ENCODE measurements around the gene PDE1C. TPM values are rescaled to one million over a fixed set of nuclear protein-coding genes. Genes with fewer than 3 reads are reported as not detected.

Gene PDE1C
- total RNA-seq, 8 experiments from 2014 or later = 0.49 to 140 (median 19.3) TPM

DNA sequence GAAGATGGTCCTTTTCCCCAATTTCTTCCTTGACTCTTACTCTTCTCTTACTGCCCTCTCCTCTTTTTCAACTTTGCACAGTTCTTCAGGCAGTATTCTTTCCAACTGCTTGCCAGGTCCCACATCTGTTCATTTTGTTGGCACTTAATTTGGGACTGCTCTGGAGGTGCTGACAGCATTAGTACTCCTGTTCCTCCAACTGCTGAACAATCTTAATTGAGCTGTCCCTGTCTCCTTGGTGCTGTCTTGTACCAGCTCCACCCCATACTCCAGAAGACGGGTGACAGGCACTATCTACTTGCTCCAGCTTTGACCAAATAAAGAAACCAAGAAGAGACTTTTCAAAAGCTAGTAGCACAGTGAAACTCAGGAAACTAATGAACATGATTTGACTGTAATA is 160.0 kb downstream of the PDE1C start:
- peak in 3 of 8 experiments; percentile 88 to 90 (median 89) for ATAC-seq (replicated peaks in 6 of 8)
- Histone ChIP-seq H3K4me3 (no peak overlapping the region), H3K27ac (no peak overlapping the region), H3K4me1 (replicated peaks in 1 of 2) (peaks cover 7 to 12% of the 10 kb centered on the region in 2 donors)
- WGBS, 10 experiments = 20 to 100% (median 70%) methylated on average over 1 of the region's 1 CpG; no CpG with 5 or more reads in 6 of the 10 experiments
- in situ Hi-C loops (cut with MboI; ENCODE audit: low pct_unique_long_range_greater_than_20kb in 2 of 9, low sequenced_read_pairs in 9 of 9, unreplicated experiment in 9 of 9) = no loop called here

GRCh38 chr7:31906479-31907171 is 163.6 kb downstream of the PDE1C start:
- no peak for ATAC-seq (replicated peaks in 6 of 8)

DNA sequence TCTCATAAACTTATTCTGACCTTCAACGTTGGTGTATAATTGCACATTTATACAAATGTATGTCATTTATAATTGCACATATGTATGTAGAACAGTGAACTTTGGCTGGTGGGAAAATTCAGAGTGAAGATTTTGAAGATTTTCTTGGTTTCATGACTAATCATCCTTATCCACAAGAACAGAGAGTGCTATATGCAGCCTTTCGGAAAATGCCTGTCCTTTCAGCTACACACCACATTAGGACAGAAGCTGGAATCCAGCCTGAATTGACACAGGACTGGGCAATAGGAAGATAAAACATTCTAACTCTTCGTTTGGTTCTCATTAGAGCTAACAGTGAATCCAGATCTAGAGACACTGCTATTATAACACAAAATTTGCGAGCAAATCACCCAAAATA is 166.2 kb downstream of the PDE1C start:
- peak in 4 of 8 experiments; percentile 21 to 89 (median 82) for ATAC-seq (replicated peaks in 6 of 8)
- in situ Hi-C loops (cut with MboI; ENCODE audit: low pct_unique_long_range_greater_than_20kb in 2 of 9, low sequenced_read_pairs in 9 of 9, unreplicated experiment in 9 of 9) = no loop called here
- Histone ChIP-seq H3K4me1 (replicated peaks in 1 of 2) (no peaks in the 10 kb centered on the region), H3K27ac (no peak overlapping the region), H3K4me3 (no peak overlapping the region)
- WGBS, 10 experiments = 0 to 89% (median 78%) methylated on average over 1 to 4 of the region's 4 CpGs

More at GRCh38 chr7:31906479-31907171, 163.6 kb downstream of the PDE1C start:
- Histone ChIP-seq H3K4me3 (no peak overlapping the region), H3K27ac (no peak overlapping the region), H3K4me1 (replicated peaks in 1 of 2) (no peaks in the 10 kb centered on the region)
- in situ Hi-C loops (cut with MboI; ENCODE audit: low pct_unique_long_range_greater_than_20kb in 2 of 9, low sequenced_read_pairs in 9 of 9, unreplicated experiment in 9 of 9) = no loop called here
- WGBS, 10 experiments = 21 to 97% (median 87%) methylated on average over 1 to 5 of the region's 5 CpGs

DNA sequence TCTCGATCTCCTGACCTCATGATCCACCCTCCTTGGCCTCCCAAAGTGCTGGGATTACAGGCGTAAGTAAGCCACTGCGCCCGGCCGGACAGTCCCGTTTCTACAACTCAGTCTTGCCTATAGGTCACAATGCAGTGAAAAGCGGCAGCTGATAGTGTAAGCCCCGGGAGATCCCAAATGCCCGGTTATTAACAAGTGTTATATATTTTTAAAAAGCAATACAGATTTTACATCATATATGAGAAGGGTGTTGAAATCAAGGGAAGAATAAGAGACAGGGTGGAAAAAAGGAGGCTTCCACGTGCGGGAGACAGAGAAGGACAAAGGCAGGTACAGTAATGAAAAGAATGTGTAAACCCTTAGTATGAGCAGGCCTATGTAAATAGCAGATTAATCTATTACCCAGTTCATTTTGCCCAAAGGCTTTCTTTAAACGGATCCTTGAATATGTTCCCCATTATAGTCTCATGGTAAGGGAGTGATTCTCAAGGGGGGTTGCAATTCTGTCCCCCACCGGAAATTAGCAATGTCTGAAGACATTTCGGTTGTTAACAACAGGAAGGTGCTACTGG is 170.8 kb downstream of the PDE1C start:
- 0 to 98% (median 31%) methylated on average over 2 to 12 of the region's 14 CpGs; no CpG with 5 or more reads in 1 of the 10 experiments for WGBS, 10 experiments
- no peak overlapping the region for H3K27ac ChIP-seq
- H3K4me3 ChIP-seq = no peak overlapping the region
- peak in 1 of 8 experiments; percentile 33 for ATAC-seq (replicated peaks in 6 of 8)
- in situ Hi-C loops (cut with MboI; ENCODE audit: low pct_unique_long_range_greater_than_20kb in 2 of 9, low sequenced_read_pairs in 9 of 9, unreplicated experiment in 9 of 9) = no loop called here
- peaks cover 0 to 7% of the 10 kb centered on the region in 2 donors for H3K4me1 ChIP-seq (replicated peaks in 1 of 2)

DNA sequence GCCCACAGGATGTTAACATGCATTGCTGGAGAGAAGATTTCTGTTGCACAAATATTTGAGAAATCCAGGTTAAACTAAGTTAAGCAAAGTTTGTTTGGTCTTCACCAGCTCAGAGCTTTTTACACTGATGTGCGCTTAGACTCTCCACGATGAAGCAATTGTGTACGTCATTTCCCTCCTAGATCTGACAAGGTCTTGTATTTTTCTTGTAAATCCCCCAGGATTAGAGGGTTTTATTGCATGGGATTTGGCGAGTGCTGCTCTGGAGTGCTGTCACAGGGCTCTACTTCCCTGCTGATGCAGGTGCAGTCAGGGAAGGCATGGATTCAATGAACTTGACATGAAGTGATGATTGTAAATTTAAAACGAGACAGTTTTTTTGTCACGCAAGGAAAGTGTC is 173.3 kb downstream of the PDE1C start:
- Histone ChIP-seq H3K4me3 (no peak overlapping the region), H3K27ac (no peak overlapping the region), H3K4me1 (replicated peaks in 1 of 2) (peaks cover 0 to 7% of the 10 kb centered on the region in 2 donors)
- in situ Hi-C loops (cut with MboI; ENCODE audit: low pct_unique_long_range_greater_than_20kb in 2 of 9, low sequenced_read_pairs in 9 of 9, unreplicated experiment in 9 of 9) = no loop called here
- ATAC-seq (replicated peaks in 6 of 8) = peak in 1 of 8 experiments; percentile 17
- WGBS, 10 experiments = 10 to 100% (median 68%) methylated on average over 1 to 6 of the region's 6 CpGs

GRCh38 chr7:31894308-31894707 is 175.9 kb downstream of the PDE1C start:
- Histone ChIP-seq H3K27ac (no peak overlapping the region), H3K4me3 (no peak overlapping the region), H3K4me1 (replicated peaks in 1 of 2) (peaks cover 0 to 7% of the 10 kb centered on the region in 2 donors)
- peak in 3 of 8 experiments; percentile 6 to 64 (median 25) for ATAC-seq (replicated peaks in 6 of 8)
- in situ Hi-C loops (cut with MboI; ENCODE audit: low pct_unique_long_range_greater_than_20kb in 2 of 9, low sequenced_read_pairs in 9 of 9, unreplicated experiment in 9 of 9) = no loop called here

DNA sequence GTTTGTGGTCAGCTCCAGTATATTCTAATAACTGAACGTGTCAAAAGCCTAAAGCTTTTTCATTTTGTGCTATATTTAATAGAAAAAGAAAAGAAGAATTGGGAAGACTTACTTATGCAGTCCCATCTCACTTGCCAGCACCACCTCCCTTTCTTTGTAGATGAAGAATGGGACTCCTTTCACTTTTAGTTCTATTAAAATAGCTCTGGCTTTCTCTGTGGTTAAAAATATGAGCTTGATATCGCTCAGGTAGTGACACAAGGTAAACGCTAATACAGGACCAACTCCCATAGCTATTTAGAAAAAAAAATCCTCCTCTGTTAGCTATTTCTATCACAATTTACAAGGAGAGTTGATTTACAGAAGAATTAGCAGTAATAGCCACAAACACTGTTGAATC is 176.8 kb downstream of the PDE1C start:
- Histone ChIP-seq H3K4me3 (no peak overlapping the region), H3K4me1 (replicated peaks in 1 of 2) (peaks cover 0 to 7% of the 10 kb centered on the region in 2 donors), H3K27ac (no peak overlapping the region)
- ATAC-seq (replicated peaks in 6 of 8) = no peak
- in situ Hi-C loops (cut with MboI; ENCODE audit: low pct_unique_long_range_greater_than_20kb in 2 of 9, low sequenced_read_pairs in 9 of 9, unreplicated experiment in 9 of 9) = no loop called here
- WGBS, 10 experiments = 0 to 90% (median 84%) methylated on average over 1 to 3 of the region's 3 CpGs; no CpG with 5 or more reads in 1 of the 10 experiments

- H3K27ac ChIP-seq = no peak overlapping the region
- in situ Hi-C loops (cut with MboI; ENCODE audit: low pct_unique_long_range_greater_than_20kb in 2 of 9, low sequenced_read_pairs in 9 of 9, unreplicated experiment in 9 of 9) = no loop called here
- no peak overlapping the region for H3K4me3 ChIP-seq
- peak in 3 of 8 experiments; percentile 52 to 61 (median 59) for ATAC-seq (replicated peaks in 6 of 8)
- 0 to 94% (median 73%) methylated on average over 1 to 3 of the region's 3 CpGs; no CpG with 5 or more reads in 1 of the 10 experiments for WGBS, 10 experiments
- H3K4me1 ChIP-seq (replicated peaks in 1 of 2) = peaks cover 0 to 4% of the 10 kb centered on the region in 2 donors
These were observed 177.9 kb downstream of the PDE1C start for GRCh38 chr7:31892099-31892829.

DNA sequence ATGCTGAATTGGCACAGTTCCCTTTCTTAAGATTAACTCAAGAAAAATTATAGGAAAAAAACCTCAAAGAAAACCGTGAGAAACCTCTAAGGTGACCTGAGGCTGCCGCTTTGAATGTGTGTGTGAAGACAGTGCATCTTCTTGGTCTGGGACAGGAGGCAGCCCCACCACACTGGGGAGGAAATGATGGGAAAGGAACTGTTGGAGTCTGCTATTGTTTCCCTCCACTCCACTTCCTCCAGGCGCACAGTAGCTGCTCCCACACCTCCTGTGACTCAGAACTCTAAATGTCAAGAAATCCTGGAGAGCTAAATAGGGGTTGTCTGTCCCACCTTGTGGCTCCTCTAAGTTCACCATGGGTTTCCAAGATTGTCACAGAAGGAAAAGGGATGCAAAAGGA is 179.4 kb downstream of the PDE1C start:
- Histone ChIP-seq H3K27ac (no peak overlapping the region), H3K4me1 (replicated peaks in 1 of 2) (no peaks in the 10 kb centered on the region), H3K4me3 (no peak overlapping the region)
- ATAC-seq (replicated peaks in 6 of 8) = no peak
- in situ Hi-C loops (cut with MboI; ENCODE audit: low pct_unique_long_range_greater_than_20kb in 2 of 9, low sequenced_read_pairs in 9 of 9, unreplicated experiment in 9 of 9) = no loop called here
- WGBS, 10 experiments = 0 to 100% (median 93%) methylated on average over 1 to 3 of the region's 3 CpGs; no CpG with 5 or more reads in 1 of the 10 experiments

DNA sequence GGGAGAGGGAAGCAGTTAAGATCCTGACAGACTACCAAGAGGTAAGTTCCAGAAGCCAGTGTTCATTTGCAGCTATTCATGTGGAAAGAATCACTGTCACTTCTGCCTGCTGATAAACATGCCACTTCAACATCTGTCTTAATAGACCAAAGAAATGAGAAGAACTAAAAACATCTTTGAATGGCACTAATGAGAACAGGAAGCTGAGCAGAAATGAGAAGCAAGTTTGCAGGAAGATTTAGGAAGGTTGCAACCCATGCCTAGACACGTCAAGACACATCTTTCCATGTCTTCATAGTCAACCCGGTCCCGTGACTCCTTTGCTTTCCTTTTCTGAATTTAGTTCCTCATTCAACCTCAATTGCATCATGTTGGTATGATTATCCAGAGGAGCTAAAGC is 180.0 kb downstream of the PDE1C start:
- Histone ChIP-seq H3K4me3 (no peak overlapping the region), H3K27ac (no peak overlapping the region), H3K4me1 (replicated peaks in 1 of 2) (no peaks in the 10 kb centered on the region)
- in situ Hi-C loops (cut with MboI; ENCODE audit: low pct_unique_long_range_greater_than_20kb in 2 of 9, low sequenced_read_pairs in 9 of 9, unreplicated experiment in 9 of 9) = no loop called here
- ATAC-seq (replicated peaks in 6 of 8) = no peak
- 23 to 100% (median 80%) methylated on average over 1 to 3 of the region's 3 CpGs; no CpG with 5 or more reads in 1 of the 10 experiments for WGBS, 10 experiments

GRCh38 chr7:31887006-31887405 is 183.2 kb downstream of the PDE1C start:
- 60 to 100% (median 100%) methylated on average over 1 to 2 of the region's 2 CpGs; no CpG with 5 or more reads in 2 of the 10 experiments for WGBS, 10 experiments
- Histone ChIP-seq H3K4me1 (replicated peaks in 1 of 2) (no peaks in the 10 kb centered on the region), H3K27ac (no peak overlapping the region), H3K4me3 (no peak overlapping the region)
- in situ Hi-C loops (cut with MboI; ENCODE audit: low pct_unique_long_range_greater_than_20kb in 2 of 9, low sequenced_read_pairs in 9 of 9, unreplicated experiment in 9 of 9) = no loop called here
- no peak for ATAC-seq (replicated peaks in 6 of 8)

DNA sequence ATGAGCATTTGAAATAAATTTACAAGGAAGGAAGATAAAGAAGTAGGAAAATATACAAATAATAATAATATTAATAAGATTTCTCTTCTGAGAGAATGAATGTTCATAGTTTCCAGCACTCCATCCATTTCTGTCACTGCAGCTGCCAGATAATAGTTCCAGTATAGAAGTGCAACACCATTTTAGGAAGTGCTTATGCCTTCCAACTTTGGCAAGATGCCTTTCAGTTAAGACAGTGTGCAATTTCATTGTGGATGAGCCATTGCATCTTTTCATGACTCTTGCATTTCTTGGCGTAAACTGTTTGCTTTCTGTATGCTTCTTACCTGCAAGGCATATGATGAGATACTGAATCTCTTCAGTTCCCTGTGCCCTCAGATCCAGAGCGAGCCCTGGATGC is 185.0 kb downstream of the PDE1C start:
- H3K4me3 ChIP-seq = no peak overlapping the region
- no peak for ATAC-seq (replicated peaks in 6 of 8)
- WGBS, 10 experiments = 56 to 100% (median 100%) methylated on average over 1 to 2 of the region's 2 CpGs; no CpG with 5 or more reads in 1 of the 10 experiments
- in situ Hi-C loops (cut with MboI; ENCODE audit: low pct_unique_long_range_greater_than_20kb in 2 of 9, low sequenced_read_pairs in 9 of 9, unreplicated experiment in 9 of 9) = no loop called here
- no peaks in the 10 kb centered on the region for H3K4me1 ChIP-seq (replicated peaks in 1 of 2)
- H3K27ac ChIP-seq = no peak overlapping the region

DNA sequence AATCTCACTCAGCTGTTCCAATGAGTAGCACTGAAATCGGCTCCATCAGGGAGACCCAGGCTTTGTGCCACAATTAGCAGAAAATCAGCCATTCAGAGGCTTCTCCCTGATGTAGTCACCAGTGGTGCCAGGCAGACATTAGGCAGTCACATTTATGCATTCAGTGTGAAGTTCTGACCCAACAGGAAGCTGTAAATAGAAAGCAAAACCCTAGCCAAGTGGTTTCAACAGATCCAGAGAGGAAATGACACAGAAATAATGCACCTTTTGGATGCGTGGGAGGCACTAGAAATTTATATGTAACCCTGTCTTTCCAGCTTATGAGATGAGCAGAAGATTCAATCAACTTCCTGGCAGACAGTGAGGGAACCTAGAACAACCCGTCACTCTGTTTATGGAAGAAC is 186.4 kb downstream of the PDE1C start:
- H3K27ac ChIP-seq = no peak overlapping the region
- 6 to 89% (median 55%) methylated on average over 1 to 3 of the region's 3 CpGs; no CpG with 5 or more reads in 2 of the 10 experiments for WGBS, 10 experiments
- ATAC-seq (replicated peaks in 6 of 8) = peak in 3 of 8 experiments; percentile 84 to 95 (median 93)
- H3K4me3 ChIP-seq = no peak overlapping the region
- H3K4me1 ChIP-seq (replicated peaks in 1 of 2) = no peaks in the 10 kb centered on the region
- in situ Hi-C loops (cut with MboI; ENCODE audit: low pct_unique_long_range_greater_than_20kb in 2 of 9, low sequenced_read_pairs in 9 of 9, unreplicated experiment in 9 of 9) = no loop called here
